NOMO-1 (cell line): ENCODE data around the gene ANTXRL.
A peak's percentile ranks its signal among the peaks of the same experiment; 100 is the strongest.
"Not testable (repeated sequence)": the region's sequence is repeated elsewhere in the genome, so short reads cannot be mapped to it uniquely, and the experiment has no call there.

Source experiments
- DNase-seq, 2 experiments: peaks; one replicate each; lab custom pipeline; 2025; ENCODE audit not compliant: unreplicated experiment in 2 of 2; lab: John Stamatoyannopoulos, UW

ANTXRL gene

DNA sequence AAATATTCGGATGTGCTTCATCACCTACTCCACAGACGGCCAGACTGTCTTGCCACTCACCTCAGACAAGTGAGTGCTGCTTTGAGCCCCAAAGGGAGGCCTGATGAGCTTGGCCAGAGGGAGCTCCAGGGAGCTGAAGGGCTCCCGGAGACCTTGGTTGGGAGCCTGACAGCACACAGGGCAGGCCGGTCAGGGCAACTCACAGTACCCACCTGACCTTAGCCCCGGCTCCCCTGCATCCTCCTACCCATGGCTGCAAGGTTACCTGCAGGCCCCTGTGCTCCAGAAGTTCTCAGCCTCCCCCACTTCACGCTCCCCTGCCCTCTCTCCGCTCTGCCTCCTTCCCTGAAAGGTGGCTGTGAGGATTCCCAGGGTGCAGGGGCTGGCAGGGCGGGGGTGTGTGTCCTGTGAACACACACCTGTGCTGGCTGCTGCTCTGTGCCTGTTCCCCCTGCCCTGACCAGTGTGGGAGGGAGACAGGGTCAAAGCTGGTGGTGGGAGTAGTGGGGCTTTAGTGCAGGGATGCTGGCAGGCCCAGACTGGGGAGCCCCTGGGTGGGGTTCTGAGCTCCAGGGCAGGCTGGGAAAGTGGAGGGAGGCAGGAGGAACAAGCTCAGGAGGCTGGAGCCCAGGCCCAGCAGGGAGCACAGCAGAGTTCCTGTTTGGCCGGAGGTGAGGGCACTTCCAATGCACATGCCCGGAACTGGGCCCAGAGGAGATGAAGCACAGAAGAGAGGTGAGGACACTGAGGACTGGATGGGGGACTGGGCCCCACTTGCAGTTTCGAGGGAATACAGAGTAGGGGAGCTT lies 7.2 kb downstream of the ANTXRL start:
- DNase-seq: no peak

DNA sequence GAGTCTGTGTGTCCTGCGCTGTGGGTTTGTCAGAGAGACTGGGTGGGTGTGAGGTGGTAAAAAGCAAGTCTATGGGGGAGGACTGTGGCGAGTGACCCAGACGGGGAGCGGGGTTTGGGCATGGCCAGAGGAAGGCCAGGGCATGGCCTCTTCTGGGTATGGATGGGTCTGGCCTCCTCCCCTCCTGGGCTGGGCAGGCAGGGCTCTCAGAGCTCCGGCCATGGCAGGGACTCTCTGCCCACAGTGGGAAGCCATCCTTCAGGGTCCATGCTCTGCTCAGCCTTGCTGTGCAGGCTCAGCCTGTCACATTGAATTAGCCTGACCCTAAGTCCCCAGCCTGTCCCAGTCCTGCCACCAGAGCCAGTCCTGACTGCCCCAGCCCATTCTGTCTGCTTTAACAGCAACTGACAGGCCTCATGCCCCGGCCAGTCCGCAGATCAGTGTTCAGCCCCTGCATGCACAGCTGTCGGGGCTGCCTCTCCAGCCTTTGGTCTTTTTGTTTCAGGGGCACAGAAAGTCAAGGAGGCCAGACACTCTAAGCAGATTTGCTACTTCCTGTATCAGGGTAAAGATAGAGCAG lies 7.9 kb downstream of the ANTXRL start:
- DNase-seq: no peak

DNA sequence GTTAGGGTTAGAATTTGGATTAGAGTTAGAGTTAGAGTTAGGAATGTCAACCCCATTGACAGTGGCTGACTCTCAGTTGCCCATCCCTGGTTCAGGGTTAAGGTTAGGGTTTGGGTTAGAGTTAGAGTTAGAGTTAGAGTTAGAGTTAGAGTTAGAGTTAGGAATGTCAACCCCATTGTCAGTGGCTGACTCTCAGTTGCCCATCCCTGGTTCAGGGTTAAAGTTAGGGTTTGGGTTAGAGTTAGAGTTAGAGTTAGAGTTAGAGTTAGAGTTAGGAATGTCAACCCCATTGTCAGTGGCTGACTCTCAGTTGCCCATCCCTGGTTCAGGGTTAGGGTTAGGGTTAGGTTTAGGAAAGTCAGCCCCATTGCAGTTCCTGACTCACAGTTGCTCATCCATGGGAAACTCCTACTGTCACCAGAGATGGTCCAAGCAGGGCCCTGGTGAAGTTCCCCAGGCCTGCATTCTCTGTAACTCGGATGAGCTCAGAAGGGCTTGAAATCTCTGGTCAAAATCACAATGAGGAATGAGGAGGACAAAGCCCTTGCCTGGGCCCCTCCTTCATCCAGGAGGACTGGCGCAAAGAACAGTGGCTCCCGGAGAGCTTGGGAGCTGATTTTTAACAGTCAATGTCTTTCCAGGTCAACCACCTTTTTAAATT lies 8.7 kb downstream of the ANTXRL start:
- DNase-seq: not testable (repeated sequence)

GRCh38 chr10:46296086-46296485 lies 9.3 kb downstream of the ANTXRL start:
- DNase-seq: not testable (repeated sequence)

DNA sequence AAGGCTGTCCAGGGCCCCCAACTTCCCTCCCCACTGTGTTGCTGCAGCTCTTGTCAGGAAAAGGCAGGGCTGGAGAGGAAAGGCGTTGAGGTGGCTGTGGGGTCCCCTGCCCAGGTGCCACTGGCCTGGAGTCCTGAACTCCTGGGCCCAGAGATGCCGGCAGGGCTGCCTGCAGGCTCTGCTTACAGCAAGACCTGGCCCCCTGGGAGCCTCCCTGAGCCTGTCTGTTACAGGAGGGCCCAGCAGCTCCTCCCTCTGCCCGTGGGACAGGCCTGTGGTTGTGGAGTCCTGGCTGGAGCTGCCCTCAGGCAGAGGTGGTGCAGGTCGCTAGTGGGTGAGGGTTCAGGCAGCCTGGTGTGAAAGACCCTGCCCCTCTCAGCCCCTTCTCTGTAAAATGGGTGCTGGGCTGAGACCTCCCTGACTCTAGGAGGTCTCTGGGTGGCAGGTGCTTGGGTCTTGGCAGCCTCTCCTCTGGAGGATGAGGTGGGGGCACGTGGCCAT lies 9.9 kb downstream of the ANTXRL start:
- DNase-seq: no peak

- no peak for DNase-seq
Observed at GRCh38 chr10:46297406-46298204, 10.8 kb downstream of the ANTXRL start.

DNA sequence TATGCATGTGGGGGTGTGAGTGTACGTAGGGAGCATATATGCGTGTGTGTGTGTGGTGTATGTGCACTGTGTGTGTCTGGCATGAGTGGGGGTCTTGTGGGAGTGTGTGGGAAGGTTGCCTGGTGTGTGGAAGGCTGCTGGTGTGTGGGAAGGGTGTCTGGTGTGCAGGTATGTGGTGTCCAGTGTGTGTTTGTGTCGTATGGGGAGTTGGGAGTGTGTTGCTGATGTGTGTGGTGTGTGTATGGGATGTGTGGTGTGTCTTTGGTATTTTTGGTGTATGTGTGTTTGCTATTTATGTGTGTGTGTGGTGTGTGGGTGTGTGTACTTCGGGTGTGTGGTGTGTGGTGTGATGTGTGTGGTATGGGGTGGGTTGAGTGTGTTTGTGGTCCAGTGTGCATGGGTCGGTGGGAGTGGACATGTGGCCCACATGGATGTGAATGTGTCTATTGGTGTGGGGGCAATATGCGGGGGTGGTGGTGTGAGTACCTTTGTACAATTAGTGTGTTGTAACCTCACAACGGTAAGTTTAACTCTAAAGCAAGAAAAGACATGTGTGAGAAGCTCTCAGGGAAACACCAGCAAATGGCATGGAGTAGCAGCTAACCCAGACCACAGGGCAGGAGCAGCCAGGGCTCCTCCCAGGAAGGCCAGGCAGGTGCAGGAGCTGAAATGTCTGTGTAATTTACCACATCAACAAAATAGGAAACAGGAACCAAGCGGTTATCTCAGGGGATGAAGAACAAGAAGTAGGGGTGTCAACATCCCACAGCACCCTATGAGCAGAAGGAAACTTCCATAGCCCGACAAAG lies 11.9 kb downstream of the ANTXRL start:
- peak in 1 of 2 experiments; percentile 72 for DNase-seq

DNA sequence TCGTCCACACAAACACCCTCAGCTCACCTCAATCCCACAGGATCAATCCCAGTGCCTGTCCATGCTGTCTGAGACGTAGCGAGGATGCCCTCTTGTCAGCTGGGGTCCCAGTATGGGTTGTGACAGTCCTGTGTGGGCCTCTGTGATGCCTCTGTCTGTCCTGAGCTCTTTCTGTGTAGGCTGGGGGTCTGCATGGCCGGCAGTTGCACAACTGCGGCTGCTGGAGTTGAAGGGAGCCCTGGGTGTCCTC lies 12.4 kb downstream of the ANTXRL start:
- no peak for DNase-seq

GRCh38 chr10:46299536-46300369 lies 13.0 kb downstream of the ANTXRL start:
- DNase-seq: no peak

DNA sequence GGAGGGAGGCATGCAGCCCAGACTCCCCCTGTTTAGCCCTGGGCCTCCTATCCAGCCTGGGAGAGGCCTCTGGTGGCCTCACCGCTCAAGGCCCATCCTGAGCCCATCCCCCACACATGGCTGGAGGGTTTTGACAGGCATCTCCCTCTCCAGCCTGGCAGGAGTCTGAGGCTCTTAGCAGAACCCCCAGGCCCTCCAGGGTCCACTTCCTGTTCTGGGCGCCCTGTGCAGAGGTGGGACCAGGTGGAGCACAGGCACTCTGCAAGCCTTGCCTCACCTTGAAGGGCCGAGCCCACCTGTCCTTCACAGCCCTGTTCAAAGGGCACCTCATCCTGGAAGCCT lies 13.5 kb downstream of the ANTXRL start:
- DNase-seq: not testable (repeated sequence)

DNA sequence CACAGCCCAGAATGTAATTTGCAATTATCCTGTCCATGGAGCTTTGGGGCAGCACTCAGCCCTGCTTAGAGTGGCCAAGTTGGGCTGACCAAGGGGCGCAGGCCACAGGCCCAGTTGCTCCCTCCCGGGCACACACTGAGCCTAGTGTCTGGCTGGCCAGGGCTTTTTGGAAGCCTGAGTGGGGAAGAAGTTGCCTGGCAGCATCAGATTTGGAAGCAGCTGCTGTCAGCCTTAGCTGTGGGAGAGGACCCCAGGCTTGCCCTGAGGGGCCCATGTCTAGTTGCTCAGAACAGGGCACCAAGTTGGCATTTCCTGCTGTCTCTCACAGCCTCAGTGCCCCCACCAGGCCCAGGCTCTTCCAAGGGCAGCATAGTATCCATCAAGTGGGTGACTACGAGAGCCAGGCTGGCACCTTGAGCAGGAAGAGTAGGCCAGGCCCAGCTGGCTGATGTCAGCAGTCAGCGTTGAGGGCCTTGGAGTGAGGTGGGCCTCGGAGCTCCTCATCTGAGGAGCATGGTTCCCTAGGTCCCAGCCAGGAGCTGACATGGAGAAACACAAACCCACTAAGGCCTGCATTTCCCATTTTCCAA lies 14.4 kb downstream of the ANTXRL start:
- no peak for DNase-seq

GRCh38 chr10:46301721-46302479 lies 15.1 kb downstream of the ANTXRL start:
- DNase-seq: no peak

GRCh38 chr10:46302765-46303352 lies 16.1 kb downstream of the ANTXRL start:
- not testable (repeated sequence) for DNase-seq

GRCh38 chr10:46304062-46304461 lies 17.3 kb downstream of the ANTXRL start:
- no peak for DNase-seq

- not testable (repeated sequence) for DNase-seq
Observed at GRCh38 chr10:46304671-46305070, 17.9 kb downstream of the ANTXRL start.

- no peak for DNase-seq
Observed at GRCh38 chr10:46305079-46305818, 18.5 kb downstream of the ANTXRL start.

- DNase-seq: no peak
Observed at GRCh38 chr10:46305986-46306385, 19.2 kb downstream of the ANTXRL start.
